CD4-positive, alpha-beta T cell (primary cell): ENCODE results near the gene LYPD3. TPM values are rescaled to one million over a fixed set of nuclear protein-coding genes. Genes with fewer than 3 reads are reported as not detected.
"Not testable (repeated sequence)": the region's sequence is repeated elsewhere in the genome, so short reads cannot be mapped to it uniquely, and the experiment has no call there.

Experiments
- ATAC-seq: fragments of 200-7000 bp; cut with Tn5 transposase; one replicate; pipeline ENCODE4 v1.10.0; 2022; ENCODE audit warnings: mild to moderate bottlenecking; ENCODE audit not compliant: poor library complexity
- CTCF ChIA-PET: fragments of 350-600 bp; sonication (Branson Sonifier 250); formaldehyde crosslinking; loops from one replicate; lab custom pipeline; 2021; ENCODE audit warnings: antibody characterized with exemption, inconsistent platforms; lab: Charles Lee
- POLR2A ChIA-PET: fragments of 350-600 bp; sonication (Branson Sonifier 250); formaldehyde crosslinking; loops from one replicate; lab custom pipeline; 2021; ENCODE audit warnings: antibody characterized with exemption, inconsistent platforms; lab: Charles Lee
- DNase-seq, 14 experiments: peaks; one replicate each; pipeline ENCODE4 v3.0.0-alpha.2; 2013 to 2020; ENCODE audit warnings: mixed read lengths in 2 of 14
- H3K27ac ChIP-seq, 2 donors: one replicate each; pipeline versions ENCODE4 v1.5.1 to v1.7.0; 2013; ENCODE audit warnings: low read length in 2 of 2, low read depth in 1 of 2, mild to moderate bottlenecking in 1 of 2
- H3K27me3 ChIP-seq, 2 experiments: 1 replicate in 1 of 2; 2 replicates in 1 of 2; pipeline versions ENCODE4 v1.6.1 to v1.7.0; 2013; ENCODE audit warnings: low read length in 2 of 2, control low read depth in 1 of 2, mild to moderate bottlenecking in 1 of 2, moderate library complexity in 1 of 2; ENCODE audit not compliant: insufficient read depth in 2 of 2, control insufficient read depth in 1 of 2
- H3K36me3 ChIP-seq: one replicate; pipeline ENCODE4 v1.6.1; 2013; ENCODE audit warnings: low read length, control low read depth; ENCODE audit not compliant: insufficient read depth
- H3K4me1 ChIP-seq: one replicate; pipeline ENCODE4 v1.6.1; 2013; ENCODE audit warnings: low read length, control low read depth; ENCODE audit not compliant: insufficient read depth
- H3K4me3 ChIP-seq: one replicate; pipeline ENCODE4 v1.5.1; 2013; ENCODE audit warnings: mild to moderate bottlenecking, low read length, moderate library complexity
- H3K9me3 ChIP-seq, 2 experiments: 1 replicate in 1 of 2; 2 replicates in 1 of 2; pipeline versions ENCODE4 v1.6.1 to v1.7.0; 2013; ENCODE audit warnings: low read length in 2 of 2, mild to moderate bottlenecking in 2 of 2, control low read depth in 1 of 2, moderate library complexity in 1 of 2; ENCODE audit not compliant: control insufficient read depth in 1 of 2, insufficient read depth in 1 of 2
- H3K27ac Mint-ChIP-seq: one replicate; pipeline ENCODE4 v1.8.0; 2020; ENCODE audit warnings: mixed read lengths
- H3K27me3 Mint-ChIP-seq: one replicate; pipeline ENCODE4 v1.8.0; 2021; ENCODE audit warnings: mixed read lengths
- H3K36me3 Mint-ChIP-seq: one replicate; pipeline ENCODE4 v1.8.0; 2021; ENCODE audit warnings: low read depth, mixed read lengths
- H3K4me1 Mint-ChIP-seq: one replicate; pipeline ENCODE4 v1.8.0; 2021; ENCODE audit warnings: low read depth, mixed read lengths
- H3K4me3 Mint-ChIP-seq: one replicate; pipeline ENCODE4 v1.8.0; 2020; ENCODE audit warnings: mild to moderate bottlenecking, mixed read lengths
- H3K9me3 Mint-ChIP-seq: one replicate; pipeline ENCODE4 v1.8.0; 2020; ENCODE audit warnings: mixed read lengths
- intact Hi-C, 2 experiments: fragments of 100-400 bp; cut with DNase I in 1 of 2; cut with micrococcal nuclease in 1 of 2; formaldehyde crosslinking; loops; one replicate each; pipeline versions ENCODE4 v1.15.1 to v1.9.0; 2023 to 2025; cut with DNase I, micrococcal nuclease
- total RNA-seq, 174 experiments: library from RNA in 2 of 174; stranded (reverse) in 2 of 174; gene quantifications; one replicate each; pipeline ENCODE4 v1.2.3 and lab custom pipeline; 2021 to 2026
- TF ChIP-seq, protein P1 (sequence below): fragments of 200-600 bp; IDR thresholded peaks from one replicate; pipeline ENCODE4 v1.8.0; 2022; ENCODE audit warnings: antibody characterized with exemption, mild to moderate bottlenecking

The LYPD3 gene
- total RNA-seq, 2 experiments from 2014 or later, result 35.6 to 37.3 TPM

DNA sequence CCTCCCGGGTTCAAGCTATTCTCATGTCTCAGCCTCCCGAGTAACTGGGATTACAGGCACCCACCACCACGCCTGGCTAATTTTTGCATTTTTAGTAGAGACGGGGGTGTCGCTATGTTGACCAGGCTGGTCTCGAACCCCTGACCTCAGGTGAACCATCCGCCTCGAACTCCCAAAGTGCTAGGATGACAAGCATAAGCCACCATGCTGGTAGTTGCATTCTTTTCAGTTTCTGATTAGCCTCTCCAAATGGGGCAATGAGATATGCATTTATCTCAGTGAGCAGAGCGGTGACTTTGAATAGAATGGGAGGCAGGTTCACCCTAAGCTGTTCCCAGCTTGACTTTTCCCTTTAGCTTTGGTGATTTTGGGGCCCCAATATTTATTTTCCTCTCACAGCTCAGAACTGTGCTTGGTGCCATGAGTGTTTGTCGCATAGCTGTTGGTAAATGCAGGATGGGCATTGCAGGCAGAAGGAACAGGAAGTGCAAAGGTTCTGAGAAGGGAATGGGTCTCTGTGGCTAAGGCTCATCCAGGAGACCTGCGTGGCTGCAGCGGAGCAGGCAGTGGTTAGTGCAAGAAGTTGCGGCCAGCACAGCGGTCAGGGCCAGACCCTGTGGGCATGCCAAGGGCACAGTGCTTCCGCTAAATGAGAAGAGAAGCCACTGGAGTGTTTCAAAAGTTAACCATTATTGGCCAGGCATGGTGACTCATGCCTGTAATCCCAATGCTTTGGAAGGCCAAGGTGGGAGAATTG lies 20.7 kb downstream of the LYPD3 start:
- Mint-ChIP-seq H3K4me3 (no peak overlapping the region), H3K27ac (peak overlapping the region; percentile 74), H3K4me1 (peaks cover 41% of the 10 kb centered on the region), H3K27me3 (no peaks in the 10 kb centered on the region), H3K9me3 (no peaks in the 10 kb centered on the region), H3K36me3 (no peaks in the 10 kb centered on the region)
- Histone ChIP-seq H3K9me3 (no peaks in the 10 kb centered on the region), H3K36me3 (no peaks in the 10 kb centered on the region), H3K4me3 (no peak overlapping the region), H3K27ac (no peak overlapping the region), H3K27me3 (no peaks in the 10 kb centered on the region), H3K4me1 (peaks cover 27% of the 10 kb centered on the region)
- ChIA-PET CTCF (interaction anchor here (0.6 to 5.1 kb wide), 4 partner anchors 71 to 150 kb away, joined by 3 to 96 read pairs (median 6); no protein-coding TSS in a partner anchor), POLR2A (interaction anchor here (1.6 kb wide), 1 partner anchor 19 kb away, joined by 7 read pairs; no protein-coding TSS in a partner anchor)
- ATAC-seq (no peak), DNase-seq (no peak)
- intact Hi-C loops, result loop anchor here in 1 of 2 experiments (5.0 kb wide), 1 partner anchor 58 kb away; the partner anchor contains the start of gene PHLDB3
- TF ChIP-seq, protein P1, sequence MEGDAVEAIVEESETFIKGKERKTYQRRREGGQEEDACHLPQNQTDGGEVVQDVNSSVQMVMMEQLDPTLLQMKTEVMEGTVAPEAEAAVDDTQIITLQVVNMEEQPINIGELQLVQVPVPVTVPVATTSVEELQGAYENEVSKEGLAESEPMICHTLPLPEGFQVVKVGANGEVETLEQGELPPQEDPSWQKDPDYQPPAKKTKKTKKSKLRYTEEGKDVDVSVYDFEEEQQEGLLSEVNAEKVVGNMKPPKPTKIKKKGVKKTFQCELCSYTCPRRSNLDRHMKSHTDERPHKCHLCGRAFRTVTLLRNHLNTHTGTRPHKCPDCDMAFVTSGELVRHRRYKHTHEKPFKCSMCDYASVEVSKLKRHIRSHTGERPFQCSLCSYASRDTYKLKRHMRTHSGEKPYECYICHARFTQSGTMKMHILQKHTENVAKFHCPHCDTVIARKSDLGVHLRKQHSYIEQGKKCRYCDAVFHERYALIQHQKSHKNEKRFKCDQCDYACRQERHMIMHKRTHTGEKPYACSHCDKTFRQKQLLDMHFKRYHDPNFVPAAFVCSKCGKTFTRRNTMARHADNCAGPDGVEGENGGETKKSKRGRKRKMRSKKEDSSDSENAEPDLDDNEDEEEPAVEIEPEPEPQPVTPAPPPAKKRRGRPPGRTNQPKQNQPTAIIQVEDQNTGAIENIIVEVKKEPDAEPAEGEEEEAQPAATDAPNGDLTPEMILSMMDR, result no peak

DNA sequence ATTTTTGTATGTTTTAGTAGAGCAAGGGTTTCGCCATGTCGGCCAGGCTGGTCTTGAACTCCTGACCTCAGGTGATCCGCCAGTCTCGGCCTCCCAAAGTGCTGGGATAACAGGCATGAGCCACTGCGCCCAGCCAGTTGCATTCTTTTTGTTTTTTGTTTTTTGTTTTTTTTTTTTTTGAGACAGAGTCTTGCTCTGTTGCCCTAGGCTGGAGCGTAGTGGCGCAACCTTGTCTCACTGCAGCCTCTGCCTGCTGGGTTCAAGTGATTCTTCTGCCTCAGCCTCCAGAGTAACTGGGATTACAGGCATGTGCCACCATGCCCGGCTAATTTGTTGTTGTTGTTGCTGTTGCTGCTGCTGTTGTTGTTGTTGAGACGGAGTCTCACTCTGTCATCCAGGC lies 21.3 kb downstream of the LYPD3 start:
- CTCF ChIA-PET, result interaction anchor here (5.1 kb wide), 1 partner anchor 75 kb away, joined by 96 read pairs; no protein-coding TSS in a partner anchor
- POLR2A ChIA-PET, result interaction anchor here (1.6 kb wide), 1 partner anchor 20 kb away, joined by 7 read pairs; no protein-coding TSS in a partner anchor
- H3K4me1 ChIP-seq, result peaks cover 31% of the 10 kb centered on the region
- intact Hi-C loops, H3K27ac ChIP-seq, H3K9me3 Mint-ChIP-seq, H3K4me3 Mint-ChIP-seq, H3K4me3 ChIP-seq, H3K36me3 ChIP-seq, ATAC-seq, DNase-seq, H3K36me3 Mint-ChIP-seq, H3K9me3 ChIP-seq, H3K27me3 ChIP-seq, H3K27me3 Mint-ChIP-seq: not testable (repeated sequence)
- Mint-ChIP-seq H3K27ac (peak overlapping the region; percentile 74), H3K4me1 (peaks cover 48% of the 10 kb centered on the region)

DNA sequence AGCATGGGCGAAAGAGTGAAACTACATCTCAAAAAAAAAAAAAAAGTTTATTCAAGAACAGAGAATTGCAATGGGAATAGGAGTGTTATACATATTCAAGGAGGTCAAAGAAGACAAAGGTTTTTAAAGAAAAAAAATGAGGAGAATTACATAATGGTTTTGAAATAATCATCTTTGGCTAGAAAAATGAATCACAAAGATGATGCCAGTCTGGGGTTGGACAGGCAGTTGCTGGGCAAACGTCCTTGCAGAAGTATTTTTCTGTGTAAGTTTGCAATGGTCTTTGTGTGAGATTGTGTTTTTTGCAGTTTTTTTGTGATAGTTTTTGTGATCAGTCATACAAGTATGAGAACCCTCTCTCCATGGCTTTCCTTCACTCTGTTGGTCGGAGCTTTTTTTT lies 23.7 kb downstream of the LYPD3 start:
- H3K4me3 ChIP-seq, result no peak overlapping the region
- POLR2A ChIA-PET, result interaction anchor here (0.5 to 1.7 kb wide), 3 partner anchors 9 to 243 kb away, joined by 3 to 4 read pairs (median 4); no protein-coding TSS in a partner anchor
- TF ChIP-seq, protein P1, result no peak
- no peaks in the 10 kb centered on the region for H3K36me3 ChIP-seq
- no peaks in the 10 kb centered on the region for H3K27me3 ChIP-seq
- H3K27ac ChIP-seq, result no peak overlapping the region
- H3K36me3 Mint-ChIP-seq, result no peaks in the 10 kb centered on the region
- no peaks in the 10 kb centered on the region for H3K9me3 ChIP-seq
- H3K4me1 ChIP-seq, result peaks cover 44% of the 10 kb centered on the region
- peaks cover 4% of the 10 kb centered on the region for H3K9me3 Mint-ChIP-seq
- H3K27me3 Mint-ChIP-seq, result no peaks in the 10 kb centered on the region
- intact Hi-C loops, result no loop called here
- peaks cover 63% of the 10 kb centered on the region for H3K4me1 Mint-ChIP-seq
- DNase-seq (no peak), ATAC-seq (no peak)
- peak overlapping the region; percentile 96 for H3K27ac Mint-ChIP-seq
- no peak overlapping the region for H3K4me3 Mint-ChIP-seq
- CTCF ChIA-PET, result interaction anchor here (1.7 to 2.7 kb wide), 2 partner anchors 9 to 78 kb away, joined by 5 to 11 read pairs; no protein-coding TSS in a partner anchor
